PC-9 (cell line): ENCODE results near the gene KIZ.

Source experiments
- EZH2 ChIP-seq: fragments of 200-600 bp; sonication (generic); IDR thresholded peaks from 2 replicates; pipeline ENCODE4 v1.8.0; 2017; ENCODE audit warnings: antibody characterized with exemption, low read depth
- TF ChIP-seq, protein P1 (sequence below): fragments of 200-600 bp; sonication (generic); conservative IDR thresholded peaks from 2 replicates; pipeline ENCODE4 v1.6.1; 2017; ENCODE audit warnings: mixed run types, antibody characterized with exemption, mild to moderate bottlenecking, moderate library complexity

DNA sequence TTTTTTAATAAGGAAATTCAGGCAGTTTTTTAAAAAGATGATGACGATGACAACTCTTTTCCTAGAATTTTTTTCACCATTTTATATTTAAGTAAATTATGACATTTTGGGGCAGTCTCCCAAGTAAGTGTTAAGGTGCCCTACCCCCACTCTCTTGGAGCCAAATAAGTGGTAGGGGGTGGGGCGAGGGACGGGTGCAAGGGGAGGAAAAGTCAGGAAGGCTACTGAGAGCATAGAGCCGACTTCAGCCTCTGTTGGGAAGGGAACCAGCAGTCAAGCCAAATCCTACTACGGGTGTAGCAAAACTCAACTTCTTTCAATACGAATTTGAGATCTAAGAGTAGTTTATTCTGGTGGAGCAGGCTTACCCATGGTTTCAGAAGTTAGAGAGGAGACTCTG is 54.4 kb downstream of the KIZ start:
- TF ChIP-seq EZH2 = no peak
- TF ChIP-seq, protein P1, sequence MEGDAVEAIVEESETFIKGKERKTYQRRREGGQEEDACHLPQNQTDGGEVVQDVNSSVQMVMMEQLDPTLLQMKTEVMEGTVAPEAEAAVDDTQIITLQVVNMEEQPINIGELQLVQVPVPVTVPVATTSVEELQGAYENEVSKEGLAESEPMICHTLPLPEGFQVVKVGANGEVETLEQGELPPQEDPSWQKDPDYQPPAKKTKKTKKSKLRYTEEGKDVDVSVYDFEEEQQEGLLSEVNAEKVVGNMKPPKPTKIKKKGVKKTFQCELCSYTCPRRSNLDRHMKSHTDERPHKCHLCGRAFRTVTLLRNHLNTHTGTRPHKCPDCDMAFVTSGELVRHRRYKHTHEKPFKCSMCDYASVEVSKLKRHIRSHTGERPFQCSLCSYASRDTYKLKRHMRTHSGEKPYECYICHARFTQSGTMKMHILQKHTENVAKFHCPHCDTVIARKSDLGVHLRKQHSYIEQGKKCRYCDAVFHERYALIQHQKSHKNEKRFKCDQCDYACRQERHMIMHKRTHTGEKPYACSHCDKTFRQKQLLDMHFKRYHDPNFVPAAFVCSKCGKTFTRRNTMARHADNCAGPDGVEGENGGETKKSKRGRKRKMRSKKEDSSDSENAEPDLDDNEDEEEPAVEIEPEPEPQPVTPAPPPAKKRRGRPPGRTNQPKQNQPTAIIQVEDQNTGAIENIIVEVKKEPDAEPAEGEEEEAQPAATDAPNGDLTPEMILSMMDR = no peak
